ENCODE results near the gene GDF2.

GDF2 gene

GRCh38 chr10:47300429-47300931, 21.8 kb upstream of the GDF2 start:
- Histone ChIP-seq H3K36me3 (ENCODE audit: control insufficient read depth, insufficient read depth, low read length) (no peaks in the 10 kb centered on the region), H3K27me3 (replicated peaks; ENCODE audit: control insufficient read depth, insufficient read depth, low read length, poor library complexity, severe bottlenecking) (peaks cover 2% of the 10 kb centered on the region), H3K27ac (ENCODE audit: insufficient read depth, low read length, poor library complexity, severe bottlenecking) (no peak overlapping the region), H3K9me3 (ENCODE audit: control insufficient read depth, low read length) (no peaks in the 10 kb centered on the region), H3K4me3 (ENCODE audit: insufficient read depth, low read depth, low read length, poor library complexity, severe bottlenecking) (peak overlapping the region; percentile 49), H3K4me1 (ENCODE audit: control insufficient read depth, insufficient read depth, low read length, poor library complexity, severe bottlenecking) (peaks cover 4% of the 10 kb centered on the region)
- DNase-seq: no peak

- Histone ChIP-seq H3K4me3 (ENCODE audit: insufficient read depth, low read depth, low read length, poor library complexity, severe bottlenecking) (no peak overlapping the region), H3K9me3 (ENCODE audit: control insufficient read depth, low read length) (no peaks in the 10 kb centered on the region), H3K4me1 (ENCODE audit: control insufficient read depth, insufficient read depth, low read length, poor library complexity, severe bottlenecking) (peaks cover 4% of the 10 kb centered on the region), H3K27me3 (replicated peaks; ENCODE audit: control insufficient read depth, insufficient read depth, low read length, poor library complexity, severe bottlenecking) (peaks cover 2% of the 10 kb centered on the region), H3K27ac (ENCODE audit: insufficient read depth, low read length, poor library complexity, severe bottlenecking) (no peak overlapping the region), H3K36me3 (ENCODE audit: control insufficient read depth, insufficient read depth, low read length) (no peaks in the 10 kb centered on the region)
- DNase-seq: no peak
Observed at GRCh38 chr10:47301833-47302232, 20.4 kb upstream of the GDF2 start.

GRCh38 chr10:47303105-47303504, 19.1 kb upstream of the GDF2 start:
- no peak overlapping the region for H3K4me3 ChIP-seq (ENCODE audit: insufficient read depth, low read depth, low read length, poor library complexity, severe bottlenecking)
- H3K9me3 ChIP-seq (ENCODE audit: control insufficient read depth, low read length): no peaks in the 10 kb centered on the region
- no peaks in the 10 kb centered on the region for H3K36me3 ChIP-seq (ENCODE audit: control insufficient read depth, insufficient read depth, low read length)
- peaks cover 2% of the 10 kb centered on the region for H3K27me3 ChIP-seq (replicated peaks; ENCODE audit: control insufficient read depth, insufficient read depth, low read length, poor library complexity, severe bottlenecking)
- no peak overlapping the region for H3K27ac ChIP-seq (ENCODE audit: insufficient read depth, low read length, poor library complexity, severe bottlenecking)
- H3K4me1 ChIP-seq (ENCODE audit: control insufficient read depth, insufficient read depth, low read length, poor library complexity, severe bottlenecking): peaks cover 4% of the 10 kb centered on the region
- no peak for DNase-seq

- Histone ChIP-seq H3K4me3 (ENCODE audit: insufficient read depth, low read depth, low read length, poor library complexity, severe bottlenecking) (no peak overlapping the region), H3K4me1 (ENCODE audit: control insufficient read depth, insufficient read depth, low read length, poor library complexity, severe bottlenecking) (peaks cover 4% of the 10 kb centered on the region), H3K27ac (ENCODE audit: insufficient read depth, low read length, poor library complexity, severe bottlenecking) (no peak overlapping the region), H3K9me3 (ENCODE audit: control insufficient read depth, low read length) (no peaks in the 10 kb centered on the region), H3K36me3 (ENCODE audit: control insufficient read depth, insufficient read depth, low read length) (no peaks in the 10 kb centered on the region), H3K27me3 (replicated peaks; ENCODE audit: control insufficient read depth, insufficient read depth, low read length, poor library complexity, severe bottlenecking) (peaks cover 1% of the 10 kb centered on the region)
- DNase-seq: no peak
Observed at GRCh38 chr10:47303866-47304265, 18.4 kb upstream of the GDF2 start.

- Histone ChIP-seq H3K36me3 (ENCODE audit: control insufficient read depth, insufficient read depth, low read length) (no peaks in the 10 kb centered on the region), H3K9me3 (ENCODE audit: control insufficient read depth, low read length) (no peaks in the 10 kb centered on the region), H3K27me3 (replicated peaks; ENCODE audit: control insufficient read depth, insufficient read depth, low read length, poor library complexity, severe bottlenecking) (no peaks in the 10 kb centered on the region), H3K27ac (ENCODE audit: insufficient read depth, low read length, poor library complexity, severe bottlenecking) (no peak overlapping the region), H3K4me1 (ENCODE audit: control insufficient read depth, insufficient read depth, low read length, poor library complexity, severe bottlenecking) (peaks cover 9% of the 10 kb centered on the region), H3K4me3 (ENCODE audit: insufficient read depth, low read depth, low read length, poor library complexity, severe bottlenecking) (no peak overlapping the region)
- no peak for DNase-seq
Observed at GRCh38 chr10:47305566-47305965, 16.7 kb upstream of the GDF2 start.

- DNase-seq: no peak
- no peak overlapping the region for H3K27ac ChIP-seq (ENCODE audit: insufficient read depth, low read length, poor library complexity, severe bottlenecking)
- no peaks in the 10 kb centered on the region for H3K9me3 ChIP-seq (ENCODE audit: control insufficient read depth, low read length)
- no peaks in the 10 kb centered on the region for H3K36me3 ChIP-seq (ENCODE audit: control insufficient read depth, insufficient read depth, low read length)
- no peaks in the 10 kb centered on the region for H3K27me3 ChIP-seq (replicated peaks; ENCODE audit: control insufficient read depth, insufficient read depth, low read length, poor library complexity, severe bottlenecking)
- no peak overlapping the region for H3K4me3 ChIP-seq (ENCODE audit: insufficient read depth, low read depth, low read length, poor library complexity, severe bottlenecking)
- peaks cover 13% of the 10 kb centered on the region for H3K4me1 ChIP-seq (ENCODE audit: control insufficient read depth, insufficient read depth, low read length, poor library complexity, severe bottlenecking)
Observed at GRCh38 chr10:47306387-47307210, 15.7 kb upstream of the GDF2 start.

GRCh38 chr10:47307381-47307780, 14.9 kb upstream of the GDF2 start:
- peaks cover 13% of the 10 kb centered on the region for H3K4me1 ChIP-seq (ENCODE audit: control insufficient read depth, insufficient read depth, low read length, poor library complexity, severe bottlenecking)
- DNase-seq: no peak
- no peaks in the 10 kb centered on the region for H3K9me3 ChIP-seq (ENCODE audit: control insufficient read depth, low read length)
- H3K27ac ChIP-seq (ENCODE audit: insufficient read depth, low read length, poor library complexity, severe bottlenecking): no peak overlapping the region
- H3K27me3 ChIP-seq (replicated peaks; ENCODE audit: control insufficient read depth, insufficient read depth, low read length, poor library complexity, severe bottlenecking): no peaks in the 10 kb centered on the region
- H3K36me3 ChIP-seq (ENCODE audit: control insufficient read depth, insufficient read depth, low read length): no peaks in the 10 kb centered on the region
- no peak overlapping the region for H3K4me3 ChIP-seq (ENCODE audit: insufficient read depth, low read depth, low read length, poor library complexity, severe bottlenecking)

GRCh38 chr10:47308775-47309174, 13.5 kb upstream of the GDF2 start:
- Histone ChIP-seq H3K4me3 (ENCODE audit: insufficient read depth, low read depth, low read length, poor library complexity, severe bottlenecking) (no peak overlapping the region), H3K4me1 (ENCODE audit: control insufficient read depth, insufficient read depth, low read length, poor library complexity, severe bottlenecking) (peaks cover 13% of the 10 kb centered on the region), H3K36me3 (ENCODE audit: control insufficient read depth, insufficient read depth, low read length) (no peaks in the 10 kb centered on the region), H3K27ac (ENCODE audit: insufficient read depth, low read length, poor library complexity, severe bottlenecking) (no peak overlapping the region), H3K9me3 (ENCODE audit: control insufficient read depth, low read length) (no peaks in the 10 kb centered on the region), H3K27me3 (replicated peaks; ENCODE audit: control insufficient read depth, insufficient read depth, low read length, poor library complexity, severe bottlenecking) (no peaks in the 10 kb centered on the region)
- DNase-seq: no peak

GRCh38 chr10:47309408-47310089, 12.7 kb upstream of the GDF2 start:
- Histone ChIP-seq H3K4me1 (ENCODE audit: control insufficient read depth, insufficient read depth, low read length, poor library complexity, severe bottlenecking) (peaks cover 13% of the 10 kb centered on the region), H3K9me3 (ENCODE audit: control insufficient read depth, low read length) (no peaks in the 10 kb centered on the region), H3K27me3 (replicated peaks; ENCODE audit: control insufficient read depth, insufficient read depth, low read length, poor library complexity, severe bottlenecking) (no peaks in the 10 kb centered on the region), H3K4me3 (ENCODE audit: insufficient read depth, low read depth, low read length, poor library complexity, severe bottlenecking) (no peak overlapping the region), H3K36me3 (ENCODE audit: control insufficient read depth, insufficient read depth, low read length) (no peaks in the 10 kb centered on the region), H3K27ac (ENCODE audit: insufficient read depth, low read length, poor library complexity, severe bottlenecking) (no peak overlapping the region)
- no peak for DNase-seq

- Histone ChIP-seq H3K4me1 (ENCODE audit: control insufficient read depth, insufficient read depth, low read length, poor library complexity, severe bottlenecking) (peaks cover 13% of the 10 kb centered on the region), H3K27ac (ENCODE audit: insufficient read depth, low read length, poor library complexity, severe bottlenecking) (no peak overlapping the region), H3K9me3 (ENCODE audit: control insufficient read depth, low read length) (no peaks in the 10 kb centered on the region), H3K36me3 (ENCODE audit: control insufficient read depth, insufficient read depth, low read length) (no peaks in the 10 kb centered on the region), H3K27me3 (replicated peaks; ENCODE audit: control insufficient read depth, insufficient read depth, low read length, poor library complexity, severe bottlenecking) (no peaks in the 10 kb centered on the region), H3K4me3 (ENCODE audit: insufficient read depth, low read depth, low read length, poor library complexity, severe bottlenecking) (no peak overlapping the region)
- DNase-seq: no peak
Observed at GRCh38 chr10:47310090-47310505, 12.2 kb upstream of the GDF2 start.
